ENCODE measurements around the gene FGF14.

- no peak for TF ChIP-seq SUZ12 (IDR thresholded peaks at IDR 0.05; ENCODE audit: extremely low read depth, insufficient read depth, insufficient read length)
- TF ChIP-seq YY1 (IDR thresholded peaks at IDR 0.05; ENCODE audit: insufficient read depth, insufficient read length) = no peak
- TF ChIP-seq ZNF274 (IDR thresholded peaks at IDR 0.05; ENCODE audit: low read depth, low read length) = no peak
Observed at GRCh38 chr13:101774393-101774792, 627.5 kb downstream of the FGF14 start.
